SK-N-SH treated with all-trans-retinoic acid at 6 μM for 48 hours (cell line): Measurements from ENCODE around the gene BLOC1S6.

Experiments
- ARNTL ChIP-seq: fragments of 450-650 bp; formaldehyde crosslinking; IDR thresholded peaks from 2 replicates; pipeline ENCODE4 v1.5.0; 2020; ENCODE audit warnings: low read depth, mild to moderate bottlenecking, moderate library complexity, borderline replicate concordance
- CREB5 ChIP-seq: fragments of 250-450 bp; sonication (Bioruptor Pico); IDR thresholded peaks from 2 replicates; pipeline ENCODE4 v1.5.1; 2020; ENCODE audit warnings: low read depth, mild to moderate bottlenecking, moderate library complexity
- PATZ1 ChIP-seq: fragments of 250-450 bp; sonication (Bioruptor Pico); IDR thresholded peaks from 2 replicates; pipeline ENCODE4 v1.8.0; 2020; ENCODE audit warnings: mild to moderate bottlenecking, moderate library complexity, borderline replicate concordance
- SNAI2 ChIP-seq: fragments of 250-450 bp; sonication (Bioruptor Pico); IDR thresholded peaks from 2 replicates; pipeline ENCODE4 v1.5.0; 2020; ENCODE audit warnings: mild to moderate bottlenecking, moderate library complexity
- TCF4 ChIP-seq: fragments of 250-450 bp; sonication (Bioruptor Pico); IDR thresholded peaks from 2 replicates; pipeline ENCODE4 v1.8.0; 2021; ENCODE audit warnings: mild to moderate bottlenecking, moderate library complexity, borderline replicate concordance
- TOX ChIP-seq: fragments of 250-450 bp; sonication (Bioruptor Pico); IDR thresholded peaks from 2 replicates; pipeline ENCODE4 v1.8.0; 2021; ENCODE audit warnings: mild to moderate bottlenecking, moderate library complexity, borderline replicate concordance
- ZC3H10 ChIP-seq: fragments of 250-450 bp; sonication (Bioruptor Pico); IDR thresholded peaks from 2 replicates; pipeline ENCODE4 v1.5.1; 2021; ENCODE audit warnings: mild to moderate bottlenecking, moderate library complexity
- ZFP30 ChIP-seq: fragments of 450-650 bp; formaldehyde crosslinking; IDR thresholded peaks from 2 replicates; pipeline ENCODE4 v1.5.0; 2022; ENCODE audit warnings: mild to moderate bottlenecking, moderate library complexity
- ZNF565 ChIP-seq: fragments of 450-650 bp; formaldehyde crosslinking; conservative IDR thresholded peaks from 2 replicates; pipeline ENCODE4 v1.5.0; 2020; ENCODE audit warnings: low read depth, mild to moderate bottlenecking, moderate library complexity

- no peak for TF ChIP-seq ZC3H10 (CRISPR knock-in tag)
- TF ChIP-seq PATZ1 (CRISPR knock-in tag) = no peak
- TF ChIP-seq ARNTL (CRISPR knock-in tag) = no peak
- no peak for TF ChIP-seq TCF4 (CRISPR knock-in tag)
- no peak for TF ChIP-seq ZFP30 (CRISPR knock-in tag)
- no peak for TF ChIP-seq CREB5 (CRISPR knock-in tag)
- TF ChIP-seq TOX (CRISPR knock-in tag) = no peak
- no peak for TF ChIP-seq SNAI2 (CRISPR knock-in tag)
- TF ChIP-seq ZNF565 (CRISPR knock-in tag) = no peak
Observed at GRCh38 chr15:45585069-45585791, 1.9 kb upstream of the BLOC1S6 start.
